A549 (cell line): ENCODE data around the gene DNM3. TPM values are rescaled to one million over a fixed set of nuclear protein-coding genes. Genes with fewer than 3 reads are reported as not detected.

ENCODE experiments used
- ATAC-seq, 2 experiments: fragments of 200-7000 bp in 1 of 2; fragments of >200 bp in 1 of 2; cut with Nextera tagmentation in 1 of 2; cut with Tn5 transposase in 1 of 2; 3 replicates each; pipeline versions ENCODE4 v1.8.0 to v1.9.1; 2018 to 2020; ENCODE audit warnings: mild to moderate bottlenecking in 1 of 2, moderate library complexity in 1 of 2
- CTCF ChIA-PET: fragments of 300-600 bp; sonication (Branson Sonifier 250); formaldehyde crosslinking; extraction: SDS; loops from one replicate; lab custom pipeline; 2021; ENCODE audit warnings: antibody characterized with exemption, inconsistent platforms; lab: Yijun Ruan, JAX
- POLR2A ChIA-PET: fragments of 350-600 bp; formaldehyde crosslinking; extraction: SDS; loops from one replicate; lab custom pipeline; 2021; ENCODE audit warnings: antibody characterized with exemption, inconsistent platforms; lab: Yijun Ruan, JAX
- DNase-seq, 2 experiments: peaks; one replicate each; pipeline versions ENCODE4 v3.0.0 to v3.0.0-alpha.2; 2011 to 2016; ENCODE audit warnings: low read depth in 1 of 2, low spot score in 1 of 2
- FAIRE-seq: peaks from 2 replicates; lab custom pipeline; 2011; peaks lifted over from hg19 to GRCh38; lab: Jason Lieb, UNC
- H3K27ac ChIP-seq, 2 experiments: fragments of >200 bp; sonication (Bioruptor Twin); formaldehyde crosslinking; 3 replicates each; pipeline ENCODE4 v1.5.1; 2016 to 2017
- H3K4me1 ChIP-seq: fragments of >200 bp; sonication (Bioruptor Twin); formaldehyde crosslinking; 3 replicates; pipeline ENCODE4 v1.6.1; 2016
- H3K4me2 ChIP-seq: fragments of >200 bp; sonication (Bioruptor Twin); formaldehyde crosslinking; 3 replicates; pipeline ENCODE4 v1.6.1; 2016
- H3K4me3 ChIP-seq: fragments of >200 bp; sonication (Bioruptor Twin); formaldehyde crosslinking; 3 replicates; pipeline ENCODE4 v1.5.1; 2016
- H3K9me3 ChIP-seq: fragments of >200 bp; sonication (Bioruptor Twin); formaldehyde crosslinking; 3 replicates; pipeline ENCODE4 v1.6.1; 2016
- CBX8 ChIP-seq: fragments of 200-600 bp; sonication (generic); IDR thresholded peaks from 2 replicates; pipeline ENCODE4 v1.6.1; 2016
- CHD4 ChIP-seq: fragments of 200-600 bp; sonication (generic); IDR thresholded peaks from 2 replicates; pipeline ENCODE4 v1.6.1; 2016; ENCODE audit warnings: antibody characterized with exemption, mild to moderate bottlenecking, borderline replicate concordance
- EHF ChIP-seq: fragments of 250-450 bp; sonication (Bioruptor Pico); IDR thresholded peaks from 2 replicates; pipeline ENCODE4 v1.5.0; 2020; ENCODE audit warnings: mild to moderate bottlenecking
- ESRRA ChIP-seq: fragments of 150-350 bp; IDR thresholded peaks from 2 replicates; pipeline ENCODE4 v1.6.1; 2014; ENCODE audit warnings: mild to moderate bottlenecking, low read length, borderline replicate concordance
- FOSB ChIP-seq: fragments of 250-450 bp; sonication (Bioruptor Pico); IDR thresholded peaks from 2 replicates; pipeline ENCODE4 v1.5.0; 2020; ENCODE audit warnings: mild to moderate bottlenecking, moderate library complexity
- GATA3 ChIP-seq: IDR thresholded peaks from 2 replicates; pipeline ENCODE4 v1.6.1; 2012; ENCODE audit warnings: borderline replicate concordance
- HDAC2 ChIP-seq: fragments of 200-600 bp; sonication (generic); IDR thresholded peaks from 2 replicates; pipeline ENCODE4 v1.6.1; 2016
- HOXB5 ChIP-seq: fragments of 250-450 bp; sonication (Bioruptor Pico); IDR thresholded peaks from 2 replicates; pipeline ENCODE4 v1.5.0; 2020; ENCODE audit warnings: mild to moderate bottlenecking, moderate library complexity
- MAFK ChIP-seq: fragments of 450-650 bp; IDR thresholded peaks from 2 replicates; pipeline ENCODE4 v1.6.1; 2014; ENCODE audit not compliant: partially characterized antibody
- POLR2A ChIP-seq: IDR thresholded peaks from 2 replicates; pipeline ENCODE4 v1.6.1; 2012; ENCODE audit warnings: mild to moderate bottlenecking, low read length
- RARB ChIP-seq: fragments of 250-450 bp; sonication (Bioruptor Pico); IDR thresholded peaks from 2 replicates; pipeline ENCODE4 v1.8.0; 2021; ENCODE audit warnings: mild to moderate bottlenecking, moderate library complexity
- RFX5 ChIP-seq: fragments of 450-650 bp; IDR thresholded peaks from 2 replicates; pipeline ENCODE4 v1.7.1; 2014; ENCODE audit warnings: antibody characterized with exemption, mild to moderate bottlenecking, moderate library complexity
- TP53 ChIP-seq: fragments of 250-450 bp; sonication (Bioruptor Pico); IDR thresholded peaks from 2 replicates; pipeline ENCODE4 v1.5.0; 2021; ENCODE audit warnings: mild to moderate bottlenecking, moderate library complexity
- ZFP36 ChIP-seq: fragments of 450-650 bp; IDR thresholded peaks from 2 replicates; pipeline ENCODE4 v1.6.1; 2014; ENCODE audit warnings: borderline replicate concordance; ENCODE audit not compliant: partially characterized antibody
- ZNF302 ChIP-seq: fragments of 250-450 bp; sonication (Bioruptor Pico); IDR thresholded peaks from 2 replicates; pipeline ENCODE4 v1.9.0; 2021; ENCODE audit warnings: inconsistent platforms, mild to moderate bottlenecking, moderate library complexity
- WGBS: methylation state at CpG from one replicate; pipeline ENCODE4 v1.1.6; 2017; ENCODE audit errors: missing lambda C conversion rate; 5-methylcytosine and 5-hydroxymethylcytosine counted together
- polyA plus RNA-seq, 4 experiments: library from polyadenylated mRNA; depleted of rRNA in 3 of 4; stranded (reverse); fragments of >200 nt; fragmentation: RNase III in 1 of 4; extraction: RNeasy Plus Mini Kit Qiagen cat#74134 plus additional on column Dnase treatment in 1 of 4; gene quantifications; 2 replicates in 3 of 4; 3 replicates in 1 of 4; pipeline ENCODE4 v1.2.3, GENCODE V29; 2011 to 2017
- TF ChIP-seq, protein P1 (sequence below): fragments of >200 bp; sonication (Bioruptor Twin); formaldehyde crosslinking; IDR thresholded peaks from 3 replicates; pipeline ENCODE4 v1.6.1; 2016
- TF ChIP-seq, protein P2 (sequence below): fragments of 250-450 bp; sonication (Bioruptor Pico); IDR thresholded peaks from 2 replicates; pipeline ENCODE4 v1.5.0; 2021; ENCODE audit warnings: mild to moderate bottlenecking, moderate library complexity, borderline replicate concordance
- TF ChIP-seq, protein P3 (sequence below): fragments of 200-600 bp; sonication (generic); IDR thresholded peaks from 2 replicates; pipeline ENCODE4 v1.6.1; 2016; ENCODE audit warnings: antibody characterized with exemption, mild to moderate bottlenecking, moderate library complexity
- TF ChIP-seq, protein P4 (sequence below): fragments of >200 bp; sonication (Bioruptor Twin); formaldehyde crosslinking; IDR thresholded peaks from 2 replicates; pipeline ENCODE4 v1.6.1; 2016
- TF ChIP-seq, protein P5 (sequence below): fragments of 450-650 bp; IDR thresholded peaks from 2 replicates; pipeline ENCODE4 v1.6.1; 2014; ENCODE audit warnings: antibody characterized with exemption

DNM3 gene
- polyA plus RNA-seq, 2 of the 4 experiments (the other 2 are of a cell fraction), result 0.57 to 1.5 TPM

DNA sequence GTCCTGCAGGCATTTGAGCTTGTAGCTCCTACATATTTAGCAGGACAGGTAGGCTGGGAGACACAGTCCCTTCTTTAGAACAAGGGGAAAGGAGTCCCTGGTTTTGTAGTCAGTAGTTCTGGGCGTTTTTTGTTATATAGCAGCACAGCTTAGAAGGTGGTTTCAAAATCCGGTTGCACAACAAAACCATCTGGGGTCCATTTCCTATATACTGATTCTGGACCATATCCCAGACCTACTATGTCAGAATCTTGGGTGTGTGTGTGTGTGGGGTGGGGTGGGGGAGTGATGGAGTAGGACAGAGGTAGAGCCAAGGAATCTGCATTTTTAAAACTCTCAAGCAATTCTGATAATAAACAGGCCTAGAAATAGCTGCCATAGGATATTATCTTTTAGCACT, 38.3 kb upstream of the DNM3 start:
- DNase-seq, result no peak
- no peaks in the 10 kb centered on the region for H3K9me3 ChIP-seq
- POLR2A ChIA-PET, result no interaction called here
- WGBS, result 59% methylated on average over 2 of the region's 2 CpGs
- ATAC-seq, result no peak
- no peaks in the 10 kb centered on the region for H3K4me1 ChIP-seq
- H3K27ac ChIP-seq, result no peak overlapping the region
- FAIRE-seq, result no peak
- CTCF ChIA-PET, result interaction anchor here (1.0 to 15.5 kb wide), 14 partner anchors 13 to 627 kb away, joined by 3 to 393 read pairs (median 8); partner anchors contain the start of gene DNM3
- no peak overlapping the region for H3K4me3 ChIP-seq
- H3K4me2 ChIP-seq, result no peak overlapping the region
- TF ChIP-seq ZFP36 (no peak), POLR2A (no peak), ESRRA (no peak), RARB (no peak), ZNF302 (CRISPR knock-in tag) (no peak), FOSB (CRISPR knock-in tag) (no peak), CHD4 (no peak), MAFK (no peak), GATA3 (no peak), TP53 (CRISPR knock-in tag) (no peak)
- TF ChIP-seq, protein P1, sequence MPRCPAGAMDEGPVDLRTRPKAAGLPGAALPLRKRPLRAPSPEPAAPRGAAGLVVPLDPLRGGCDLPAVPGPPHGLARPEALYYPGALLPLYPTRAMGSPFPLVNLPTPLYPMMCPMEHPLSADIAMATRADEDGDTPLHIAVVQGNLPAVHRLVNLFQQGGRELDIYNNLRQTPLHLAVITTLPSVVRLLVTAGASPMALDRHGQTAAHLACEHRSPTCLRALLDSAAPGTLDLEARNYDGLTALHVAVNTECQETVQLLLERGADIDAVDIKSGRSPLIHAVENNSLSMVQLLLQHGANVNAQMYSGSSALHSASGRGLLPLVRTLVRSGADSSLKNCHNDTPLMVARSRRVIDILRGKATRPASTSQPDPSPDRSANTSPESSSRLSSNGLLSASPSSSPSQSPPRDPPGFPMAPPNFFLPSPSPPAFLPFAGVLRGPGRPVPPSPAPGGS, result no peak
- TF ChIP-seq, protein P2, sequence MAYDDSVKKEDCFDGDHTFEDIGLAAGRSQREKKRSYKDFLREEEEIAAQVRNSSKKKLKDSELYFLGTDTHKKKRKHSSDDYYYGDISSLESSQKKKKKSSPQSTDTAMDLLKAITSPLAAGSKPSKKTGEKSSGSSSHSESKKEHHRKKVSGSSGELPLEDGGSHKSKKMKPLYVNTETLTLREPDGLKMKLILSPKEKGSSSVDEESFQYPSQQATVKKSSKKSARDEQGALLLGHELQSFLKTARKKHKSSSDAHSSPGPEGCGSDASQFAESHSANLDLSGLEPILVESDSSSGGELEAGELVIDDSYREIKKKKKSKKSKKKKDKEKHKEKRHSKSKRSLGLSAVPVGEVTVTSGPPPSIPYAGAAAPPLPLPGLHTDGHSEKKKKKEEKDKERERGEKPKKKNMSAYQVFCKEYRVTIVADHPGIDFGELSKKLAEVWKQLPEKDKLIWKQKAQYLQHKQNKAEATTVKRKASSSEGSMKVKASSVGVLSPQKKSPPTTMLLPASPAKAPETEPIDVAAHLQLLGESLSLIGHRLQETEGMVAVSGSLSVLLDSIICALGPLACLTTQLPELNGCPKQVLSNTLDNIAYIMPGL (CRISPR knock-in tag), result no peak
- TF ChIP-seq, protein P3, sequence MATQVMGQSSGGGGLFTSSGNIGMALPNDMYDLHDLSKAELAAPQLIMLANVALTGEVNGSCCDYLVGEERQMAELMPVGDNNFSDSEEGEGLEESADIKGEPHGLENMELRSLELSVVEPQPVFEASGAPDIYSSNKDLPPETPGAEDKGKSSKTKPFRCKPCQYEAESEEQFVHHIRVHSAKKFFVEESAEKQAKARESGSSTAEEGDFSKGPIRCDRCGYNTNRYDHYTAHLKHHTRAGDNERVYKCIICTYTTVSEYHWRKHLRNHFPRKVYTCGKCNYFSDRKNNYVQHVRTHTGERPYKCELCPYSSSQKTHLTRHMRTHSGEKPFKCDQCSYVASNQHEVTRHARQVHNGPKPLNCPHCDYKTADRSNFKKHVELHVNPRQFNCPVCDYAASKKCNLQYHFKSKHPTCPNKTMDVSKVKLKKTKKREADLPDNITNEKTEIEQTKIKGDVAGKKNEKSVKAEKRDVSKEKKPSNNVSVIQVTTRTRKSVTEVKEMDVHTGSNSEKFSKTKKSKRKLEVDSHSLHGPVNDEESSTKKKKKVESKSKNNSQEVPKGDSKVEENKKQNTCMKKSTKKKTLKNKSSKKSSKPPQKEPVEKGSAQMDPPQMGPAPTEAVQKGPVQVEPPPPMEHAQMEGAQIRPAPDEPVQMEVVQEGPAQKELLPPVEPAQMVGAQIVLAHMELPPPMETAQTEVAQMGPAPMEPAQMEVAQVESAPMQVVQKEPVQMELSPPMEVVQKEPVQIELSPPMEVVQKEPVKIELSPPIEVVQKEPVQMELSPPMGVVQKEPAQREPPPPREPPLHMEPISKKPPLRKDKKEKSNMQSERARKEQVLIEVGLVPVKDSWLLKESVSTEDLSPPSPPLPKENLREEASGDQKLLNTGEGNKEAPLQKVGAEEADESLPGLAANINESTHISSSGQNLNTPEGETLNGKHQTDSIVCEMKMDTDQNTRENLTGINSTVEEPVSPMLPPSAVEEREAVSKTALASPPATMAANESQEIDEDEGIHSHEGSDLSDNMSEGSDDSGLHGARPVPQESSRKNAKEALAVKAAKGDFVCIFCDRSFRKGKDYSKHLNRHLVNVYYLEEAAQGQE, result no peak
- TF ChIP-seq, protein P4, sequence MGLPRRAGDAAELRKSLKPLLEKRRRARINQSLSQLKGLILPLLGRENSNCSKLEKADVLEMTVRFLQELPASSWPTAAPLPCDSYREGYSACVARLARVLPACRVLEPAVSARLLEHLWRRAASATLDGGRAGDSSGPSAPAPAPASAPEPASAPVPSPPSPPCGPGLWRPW, result no peak
- TF ChIP-seq, protein P5, sequence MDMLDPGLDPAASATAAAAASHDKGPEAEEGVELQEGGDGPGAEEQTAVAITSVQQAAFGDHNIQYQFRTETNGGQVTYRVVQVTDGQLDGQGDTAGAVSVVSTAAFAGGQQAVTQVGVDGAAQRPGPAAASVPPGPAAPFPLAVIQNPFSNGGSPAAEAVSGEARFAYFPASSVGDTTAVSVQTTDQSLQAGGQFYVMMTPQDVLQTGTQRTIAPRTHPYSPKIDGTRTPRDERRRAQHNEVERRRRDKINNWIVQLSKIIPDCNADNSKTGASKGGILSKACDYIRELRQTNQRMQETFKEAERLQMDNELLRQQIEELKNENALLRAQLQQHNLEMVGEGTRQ, result no peak

DNA sequence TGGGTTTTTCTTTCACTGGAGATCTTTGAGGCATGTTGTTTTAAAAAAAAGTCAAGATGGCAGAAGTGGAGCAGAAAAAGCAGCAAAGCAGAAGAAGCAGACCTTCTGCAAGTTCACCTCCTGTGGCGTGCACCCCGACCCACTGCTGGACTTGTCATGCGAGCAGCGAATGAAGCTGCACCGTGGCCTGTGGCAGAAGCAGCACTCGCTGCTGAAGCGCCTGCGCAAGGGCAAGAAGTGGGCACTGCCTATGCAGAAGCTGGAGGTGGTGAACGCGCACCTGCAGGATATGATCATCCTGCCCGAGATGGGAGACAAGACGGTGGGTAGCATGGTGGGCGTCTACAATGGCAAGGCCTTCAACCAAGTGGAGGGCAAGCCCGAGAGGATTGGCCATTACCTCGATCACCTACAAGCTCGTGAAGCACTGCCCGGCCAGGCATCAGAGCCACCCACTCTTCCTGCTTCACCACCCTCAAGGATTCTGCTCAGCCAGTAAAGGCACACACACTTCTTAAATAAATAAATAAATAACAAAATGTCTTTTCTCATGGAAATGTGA, 37.8 kb upstream of the DNM3 start:
- Histone ChIP-seq H3K4me2 (no peak overlapping the region), H3K4me3 (no peak overlapping the region), H3K9me3 (no peaks in the 10 kb centered on the region), H3K4me1 (no peaks in the 10 kb centered on the region), H3K27ac (no peak overlapping the region)
- WGBS, result 89% methylated on average over 17 of the region's 17 CpGs
- FAIRE-seq (no peak), DNase-seq (no peak), ATAC-seq (no peak)
- ChIA-PET POLR2A (no interaction called here), CTCF (interaction anchor here (0.8 to 15.5 kb wide), 9 partner anchors 13 to 646 kb away, joined by 3 to 393 read pairs (median 9); no protein-coding TSS in a partner anchor)
- TF ChIP-seq RFX5 (no peak), HDAC2 (no peak), CBX8 (no peak), HOXB5 (CRISPR knock-in tag) (no peak), EHF (CRISPR knock-in tag) (no peak)
- TF ChIP-seq, protein P3, result no peak
